Measurements from ENCODE around the gene NBPF12. TPM values are rescaled to one million over a fixed set of nuclear protein-coding genes. Genes with fewer than 3 reads are reported as not detected.
"Not testable (repeated sequence)": the region's sequence is repeated elsewhere in the genome, so short reads cannot be mapped to it uniquely, and the experiment has no call there.

The NBPF12 gene
- total RNA-seq, 2 experiments from 2014 or later: 16.5 to 33.5 TPM

DNA sequence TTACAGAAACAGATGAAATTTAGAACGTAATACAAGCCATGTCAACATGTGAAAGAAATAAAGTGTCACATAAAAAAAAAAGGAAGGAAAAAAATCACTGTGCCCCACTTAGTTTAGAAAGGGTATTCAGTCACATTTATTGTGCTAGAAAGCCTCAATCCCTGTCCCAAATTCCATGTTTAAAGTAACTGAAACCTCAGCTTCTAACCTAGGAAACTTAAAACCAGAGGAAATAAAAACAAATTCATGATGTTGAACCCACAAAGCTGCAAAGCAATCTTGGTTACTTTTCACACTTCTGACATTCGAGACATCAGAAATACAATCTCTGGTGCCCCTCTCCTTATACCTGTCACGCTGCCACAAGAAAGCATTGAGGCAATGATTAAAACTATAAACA, 101.8 kb downstream of the NBPF12 start:
- intact Hi-C loops (cut with micrococcal nuclease; ENCODE audit: unreplicated experiment): loop anchor here (5.0 kb wide), 1 partner anchor 202 kb away; the partner anchor contains the start of gene CHD1L
- CTCF ChIA-PET (ENCODE audit: unreplicated experiment): no interaction called here
- Histone ChIP-seq H2AFZ (ENCODE audit: low read length) (no peak overlapping the region), H3K4me3 (ENCODE audit: low read depth, low read length, poor library complexity, severe bottlenecking) (peak overlapping the region; percentile 87), H4K20me1 (ENCODE audit: insufficient read depth, low read length) (no peaks in the 10 kb centered on the region), H3K9me2 (ENCODE audit: insufficient read depth, low read length) (no peaks in the 10 kb centered on the region), H3K79me2 (ENCODE audit: insufficient read depth, low read depth, low read length) (peaks cover 92% of the 10 kb centered on the region), H3K27ac (ENCODE audit: low read depth, low read length, poor library complexity, severe bottlenecking) (peak overlapping the region; percentile 99), H3K4me1 (ENCODE audit: insufficient read depth, low read length, poor library complexity, severe bottlenecking) (peaks cover 66% of the 10 kb centered on the region), H3K9me3 (ENCODE audit: low read length) (no peaks in the 10 kb centered on the region), H3K4me2 (ENCODE audit: low read length) (peak overlapping the region; percentile 88), H3K36me3 (ENCODE audit: insufficient read depth, low read length) (peaks cover 64% of the 10 kb centered on the region)
- no TSS peak for BruUV-seq (replicated peaks)
- DNase-seq (ENCODE audit: low spot score): no peak
- POLR2A ChIA-PET: interaction anchor here (0.8 to 1.3 kb wide), 3 partner anchors 10 to 18 kb away, joined by 3 to 7 read pairs (median 3); no protein-coding TSS in a partner anchor
- no peak for TF ChIP-seq EZH2phosphoT487 (IDR thresholded peaks at IDR 0.05; ENCODE audit: borderline replicate concordance, low read depth, low read length)
- TF ChIP-seq, protein P1, sequence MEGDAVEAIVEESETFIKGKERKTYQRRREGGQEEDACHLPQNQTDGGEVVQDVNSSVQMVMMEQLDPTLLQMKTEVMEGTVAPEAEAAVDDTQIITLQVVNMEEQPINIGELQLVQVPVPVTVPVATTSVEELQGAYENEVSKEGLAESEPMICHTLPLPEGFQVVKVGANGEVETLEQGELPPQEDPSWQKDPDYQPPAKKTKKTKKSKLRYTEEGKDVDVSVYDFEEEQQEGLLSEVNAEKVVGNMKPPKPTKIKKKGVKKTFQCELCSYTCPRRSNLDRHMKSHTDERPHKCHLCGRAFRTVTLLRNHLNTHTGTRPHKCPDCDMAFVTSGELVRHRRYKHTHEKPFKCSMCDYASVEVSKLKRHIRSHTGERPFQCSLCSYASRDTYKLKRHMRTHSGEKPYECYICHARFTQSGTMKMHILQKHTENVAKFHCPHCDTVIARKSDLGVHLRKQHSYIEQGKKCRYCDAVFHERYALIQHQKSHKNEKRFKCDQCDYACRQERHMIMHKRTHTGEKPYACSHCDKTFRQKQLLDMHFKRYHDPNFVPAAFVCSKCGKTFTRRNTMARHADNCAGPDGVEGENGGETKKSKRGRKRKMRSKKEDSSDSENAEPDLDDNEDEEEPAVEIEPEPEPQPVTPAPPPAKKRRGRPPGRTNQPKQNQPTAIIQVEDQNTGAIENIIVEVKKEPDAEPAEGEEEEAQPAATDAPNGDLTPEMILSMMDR (conservative IDR thresholded peaks at IDR 0.05; ENCODE audit: low read length): no peak; the same call in 1 of the 2 replicates

DNA sequence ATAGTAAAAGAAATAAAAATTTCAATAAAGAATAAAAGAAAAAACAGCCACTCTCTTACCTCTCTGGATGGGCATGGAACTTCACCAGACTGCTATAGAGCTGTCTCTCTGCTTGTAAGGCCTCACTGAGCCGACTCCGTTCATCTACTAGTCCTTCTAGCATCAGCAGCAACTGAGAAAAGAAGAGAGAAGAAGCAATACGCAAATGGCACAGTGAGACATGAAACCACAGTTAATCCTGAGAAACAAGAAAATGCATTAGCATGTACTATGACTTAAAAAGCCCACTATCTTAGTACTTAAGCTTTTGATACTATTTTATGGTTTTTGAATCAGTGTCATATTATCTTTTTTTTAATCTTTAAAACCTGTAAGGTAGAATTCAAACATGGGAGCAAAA, 104.8 kb downstream of the NBPF12 start:
- peak; percentile 64 for DNase-seq (ENCODE audit: low spot score)
- H4K20me1 ChIP-seq (ENCODE audit: insufficient read depth, low read length); H3K9me2 ChIP-seq (ENCODE audit: insufficient read depth, low read length); H3K9me3 ChIP-seq (ENCODE audit: low read length); BruUV-seq (replicated peaks); H2AFZ ChIP-seq (ENCODE audit: low read length); CTCF ChIA-PET (ENCODE audit: unreplicated experiment): not testable (repeated sequence)
- Histone ChIP-seq H3K4me2 (ENCODE audit: low read length) (peak overlapping the region; percentile 88), H3K4me1 (ENCODE audit: insufficient read depth, low read length, poor library complexity, severe bottlenecking) (peaks cover 74% of the 10 kb centered on the region), H3K27ac (ENCODE audit: low read depth, low read length, poor library complexity, severe bottlenecking) (peak overlapping the region; percentile 99), H3K36me3 (ENCODE audit: insufficient read depth, low read length) (peaks cover 40% of the 10 kb centered on the region), H3K4me3 (ENCODE audit: low read depth, low read length, poor library complexity, severe bottlenecking) (peak overlapping the region; percentile 87), H3K79me2 (ENCODE audit: insufficient read depth, low read depth, low read length) (peaks cover 66% of the 10 kb centered on the region)
- intact Hi-C loops (cut with micrococcal nuclease; ENCODE audit: unreplicated experiment): loop anchor here (5.0 kb wide), 1 partner anchor 199 kb away; the partner anchor contains the start of gene CHD1L
- POLR2A ChIA-PET: interaction anchor here (0.6 to 6.8 kb wide), 10 partner anchors 9 to 1938 kb away, joined by 3 to 79 read pairs (median 4); no protein-coding TSS in a partner anchor

DNA sequence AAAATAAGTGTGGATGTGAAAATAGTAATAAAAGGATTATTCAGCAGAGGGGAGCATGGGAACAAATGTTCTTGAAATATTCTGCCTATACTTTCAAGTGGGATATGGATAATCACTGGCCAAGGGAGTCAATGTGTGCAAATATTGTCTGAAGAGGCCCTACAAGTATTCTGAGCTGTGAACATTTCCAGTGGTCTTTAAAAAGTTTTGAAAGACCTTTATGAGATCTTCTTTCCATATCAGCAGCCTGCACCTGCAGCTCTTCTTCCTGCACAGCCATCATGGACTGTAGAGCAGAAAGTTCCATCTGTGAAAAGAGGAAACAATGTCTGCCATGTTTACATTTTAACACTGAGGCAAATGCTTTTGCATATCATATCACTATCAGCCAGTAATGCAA, 106.4 kb downstream of the NBPF12 start:
- POLR2A ChIA-PET: interaction anchor here (0.6 to 6.8 kb wide), 10 partner anchors 9 to 657 kb away, joined by 3 to 79 read pairs (median 5); no protein-coding TSS in a partner anchor
- CTCF ChIA-PET (ENCODE audit: unreplicated experiment); H3K9me2 ChIP-seq (ENCODE audit: insufficient read depth, low read length); H4K20me1 ChIP-seq (ENCODE audit: insufficient read depth, low read length); BruUV-seq (replicated peaks); H3K9me3 ChIP-seq (ENCODE audit: low read length): not testable (repeated sequence)
- peaks cover 27% of the 10 kb centered on the region for H3K36me3 ChIP-seq (ENCODE audit: insufficient read depth, low read length)
- peak overlapping the region; percentile 99 for H3K27ac ChIP-seq (ENCODE audit: low read depth, low read length, poor library complexity, severe bottlenecking)
- peak; percentile 56 for DNase-seq (ENCODE audit: low spot score)
- peak overlapping the region; percentile 87 for H3K4me3 ChIP-seq (ENCODE audit: low read depth, low read length, poor library complexity, severe bottlenecking)
- peak overlapping the region; percentile 46; the same call in 1 of the 2 replicates for H2AFZ ChIP-seq (ENCODE audit: low read length)
- intact Hi-C loops (cut with micrococcal nuclease; ENCODE audit: unreplicated experiment): loop anchor here (1.0 to 5.0 kb wide), 2 partner anchors 40 to 198 kb away; partner anchors contain the start of gene CHD1L
- H3K79me2 ChIP-seq (ENCODE audit: insufficient read depth, low read depth, low read length): peaks cover 50% of the 10 kb centered on the region
- peak overlapping the region; percentile 88 for H3K4me2 ChIP-seq (ENCODE audit: low read length)
- peaks cover 75% of the 10 kb centered on the region for H3K4me1 ChIP-seq (ENCODE audit: insufficient read depth, low read length, poor library complexity, severe bottlenecking)

Other genes with a start within 250 kb of the NBPF12 start
- 11.6 and 12.0 TPM in 2 replicates for gene PRKAB2, start 234.1 kb downstream of the NBPF12 start, total RNA-seq (2014; rRNA removed; shearing (Covaris generic))
- gene PRKAB2, start 234.1 kb downstream of the NBPF12 start, total RNA-seq (2022): 17.4 and 24.3 TPM in 2 replicates